PFSK-1 (cell line): ENCODE data around the gene SLC26A8.

Experiments
- FOXP2 ChIP-seq: optimal IDR thresholded peaks from 2 replicates; pipeline ENCODE3; 2011; ENCODE audit warnings: borderline replicate concordance, control low read depth, inconsistent platforms; ENCODE audit not compliant: insufficient read depth; ENCODE audit errors: extremely low read length, extremely low read depth
- POLR2AphosphoS5 ChIP-seq: IDR thresholded peaks from 2 replicates; pipeline ENCODE4 v1.6.1; 2012; ENCODE audit warnings: low read depth, mild to moderate bottlenecking, control low read depth, low read length, moderate library complexity
- SIN3A ChIP-seq: IDR thresholded peaks from 2 replicates; pipeline ENCODE4 v1.6.1; 2012; ENCODE audit warnings: mild to moderate bottlenecking, low read length, moderate library complexity, borderline replicate concordance; ENCODE audit not compliant: insufficient read depth
- TAF1 ChIP-seq: IDR thresholded peaks from 2 replicates; pipeline ENCODE4 v1.6.1; 2012; ENCODE audit warnings: low read length, control low read depth, borderline replicate concordance; ENCODE audit not compliant: insufficient read depth
- TF ChIP-seq, protein P1 (sequence below), 2 experiments: IDR thresholded peaks; 2 replicates each; pipeline versions ENCODE4 v1.6.1 to v1.8.0; 2011 to 2012; ENCODE audit warnings: low read depth in 2 of 2, low read length in 2 of 2, control low read depth in 1 of 2, inconsistent platforms in 1 of 2, mild to moderate bottlenecking in 1 of 2, moderate library complexity in 1 of 2; ENCODE audit not compliant: insufficient read depth in 1 of 2

SLC26A8 gene

DNA sequence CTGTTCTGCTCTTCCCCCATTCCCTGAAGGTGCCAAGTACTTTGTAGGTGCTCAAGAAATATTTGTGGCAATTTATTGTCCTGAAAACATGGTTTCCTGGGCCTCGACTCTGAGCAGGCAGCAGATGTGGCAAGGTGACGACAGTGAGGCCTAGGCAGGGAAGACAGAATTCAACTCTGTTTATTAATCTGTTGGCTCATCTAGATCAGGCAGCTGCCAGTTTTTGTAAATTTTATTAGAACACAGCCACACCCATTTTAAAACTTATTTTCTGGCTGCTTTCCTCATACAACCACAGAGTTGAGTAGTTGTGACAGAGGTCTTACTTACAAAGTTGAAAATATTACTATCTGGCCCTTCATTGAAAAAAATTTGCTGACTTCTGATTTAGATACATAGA, 27.7 kb upstream of the SLC26A8 start:
- TF ChIP-seq FOXP2 = no peak
- TF ChIP-seq SIN3A = no peak
- no peak for TF ChIP-seq POLR2AphosphoS5
- no peak for TF ChIP-seq TAF1
- TF ChIP-seq, protein P1, sequence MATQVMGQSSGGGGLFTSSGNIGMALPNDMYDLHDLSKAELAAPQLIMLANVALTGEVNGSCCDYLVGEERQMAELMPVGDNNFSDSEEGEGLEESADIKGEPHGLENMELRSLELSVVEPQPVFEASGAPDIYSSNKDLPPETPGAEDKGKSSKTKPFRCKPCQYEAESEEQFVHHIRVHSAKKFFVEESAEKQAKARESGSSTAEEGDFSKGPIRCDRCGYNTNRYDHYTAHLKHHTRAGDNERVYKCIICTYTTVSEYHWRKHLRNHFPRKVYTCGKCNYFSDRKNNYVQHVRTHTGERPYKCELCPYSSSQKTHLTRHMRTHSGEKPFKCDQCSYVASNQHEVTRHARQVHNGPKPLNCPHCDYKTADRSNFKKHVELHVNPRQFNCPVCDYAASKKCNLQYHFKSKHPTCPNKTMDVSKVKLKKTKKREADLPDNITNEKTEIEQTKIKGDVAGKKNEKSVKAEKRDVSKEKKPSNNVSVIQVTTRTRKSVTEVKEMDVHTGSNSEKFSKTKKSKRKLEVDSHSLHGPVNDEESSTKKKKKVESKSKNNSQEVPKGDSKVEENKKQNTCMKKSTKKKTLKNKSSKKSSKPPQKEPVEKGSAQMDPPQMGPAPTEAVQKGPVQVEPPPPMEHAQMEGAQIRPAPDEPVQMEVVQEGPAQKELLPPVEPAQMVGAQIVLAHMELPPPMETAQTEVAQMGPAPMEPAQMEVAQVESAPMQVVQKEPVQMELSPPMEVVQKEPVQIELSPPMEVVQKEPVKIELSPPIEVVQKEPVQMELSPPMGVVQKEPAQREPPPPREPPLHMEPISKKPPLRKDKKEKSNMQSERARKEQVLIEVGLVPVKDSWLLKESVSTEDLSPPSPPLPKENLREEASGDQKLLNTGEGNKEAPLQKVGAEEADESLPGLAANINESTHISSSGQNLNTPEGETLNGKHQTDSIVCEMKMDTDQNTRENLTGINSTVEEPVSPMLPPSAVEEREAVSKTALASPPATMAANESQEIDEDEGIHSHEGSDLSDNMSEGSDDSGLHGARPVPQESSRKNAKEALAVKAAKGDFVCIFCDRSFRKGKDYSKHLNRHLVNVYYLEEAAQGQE (IDR thresholded peaks at IDR 0.05; ENCODE audit: insufficient read depth in 1 of 2, low read depth in 2 of 2, low read length in 2 of 2) = no peak

DNA sequence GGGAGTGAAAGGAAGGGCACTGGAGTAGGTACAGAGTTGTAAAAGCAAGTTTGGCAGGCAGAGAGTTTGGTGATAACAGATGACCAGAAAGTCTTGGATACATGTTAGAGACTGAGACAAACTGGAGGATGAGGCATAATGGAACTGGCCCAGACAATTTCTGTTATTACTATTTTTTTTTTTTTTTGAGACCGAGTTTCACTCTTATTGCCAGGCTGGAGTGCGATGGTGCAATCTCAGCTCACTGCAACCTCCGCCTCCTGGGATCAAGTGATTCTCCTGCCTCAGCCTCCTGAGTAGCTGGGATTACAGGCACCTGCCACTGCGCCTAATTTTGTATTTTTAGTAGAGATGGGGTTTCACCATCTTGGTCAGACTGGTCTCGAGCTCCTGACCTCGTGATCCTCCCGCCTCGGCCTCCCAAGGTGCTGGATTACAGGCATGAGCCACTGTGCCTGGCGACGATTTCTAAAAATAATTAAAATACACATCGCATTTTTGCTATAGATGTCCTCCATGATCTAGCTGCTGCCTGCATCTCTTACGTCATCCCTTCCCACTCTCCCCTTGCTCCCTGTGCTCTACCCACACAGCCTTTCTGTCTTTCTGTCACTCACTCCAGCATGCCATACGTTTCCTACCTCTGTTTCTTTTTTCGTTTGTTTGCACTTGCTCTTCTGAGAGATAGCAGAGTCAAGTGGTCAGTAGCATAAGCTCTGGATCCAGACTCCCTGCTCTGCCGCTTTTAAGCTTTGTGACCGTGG, 26.7 kb upstream of the SLC26A8 start:
- no peak for TF ChIP-seq TAF1
- no peak for TF ChIP-seq SIN3A
- no peak for TF ChIP-seq POLR2AphosphoS5
- TF ChIP-seq, protein P1 (IDR thresholded peaks at IDR 0.05; ENCODE audit: insufficient read depth in 1 of 2, low read depth in 2 of 2, low read length in 2 of 2) = no peak
- TF ChIP-seq FOXP2 = no peak

DNA sequence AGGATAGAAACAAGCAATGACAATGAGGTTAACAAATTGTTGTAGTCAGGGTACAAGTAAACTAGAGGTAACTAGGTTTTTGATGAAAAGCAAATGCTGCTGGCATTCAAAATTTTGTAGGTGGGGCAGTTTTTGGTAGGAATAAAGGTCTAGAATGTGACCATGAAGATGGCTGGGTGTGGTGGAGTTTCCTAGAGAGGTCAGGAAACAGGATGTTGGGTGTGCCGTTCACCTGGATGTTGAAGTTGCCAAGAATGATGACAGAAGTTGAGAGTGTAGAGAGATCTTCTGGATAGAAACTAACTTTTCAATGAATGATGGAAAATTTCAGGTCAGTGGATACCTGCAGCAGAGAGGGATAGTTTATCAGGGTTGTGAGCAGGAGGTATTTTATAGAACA, 25.9 kb upstream of the SLC26A8 start:
- TF ChIP-seq, protein P1 (IDR thresholded peaks at IDR 0.05; ENCODE audit: insufficient read depth in 1 of 2, low read depth in 2 of 2, low read length in 2 of 2) = no peak
- TF ChIP-seq POLR2AphosphoS5 (no peak), SIN3A (no peak), TAF1 (no peak), FOXP2 (no peak)

DNA sequence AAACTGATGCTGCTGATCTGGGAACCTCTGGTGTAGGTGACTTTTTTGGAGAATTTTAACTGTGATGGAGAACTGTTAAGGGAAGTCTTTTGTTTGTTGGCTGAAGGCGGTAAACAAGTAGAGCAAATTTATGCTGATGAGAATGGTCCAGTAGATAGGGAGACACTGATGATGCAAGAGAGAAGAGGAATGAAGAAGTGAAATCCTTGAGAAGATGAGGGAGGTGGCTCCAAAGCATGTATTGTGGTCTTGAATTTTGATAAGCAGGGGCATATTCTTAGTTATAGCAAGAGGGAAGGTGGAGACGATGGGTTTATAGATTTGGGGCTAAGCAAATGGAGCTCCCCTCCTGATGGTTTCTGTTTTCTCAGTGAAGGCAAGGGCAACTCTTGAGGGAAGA, 25.1 kb upstream of the SLC26A8 start:
- TF ChIP-seq, protein P1 (IDR thresholded peaks at IDR 0.05; ENCODE audit: insufficient read depth in 1 of 2, low read depth in 2 of 2, low read length in 2 of 2) = no peak
- TF ChIP-seq TAF1 = no peak
- no peak for TF ChIP-seq SIN3A
- no peak for TF ChIP-seq POLR2AphosphoS5
- no peak for TF ChIP-seq FOXP2
